C4-2B (cell line): ENCODE data around the gene IFNGR1.

ENCODE experiments used
- ZFX ChIP-seq: fragments of 450-650 bp; IDR thresholded peaks from 2 replicates; pipeline ENCODE4 v1.6.1; 2017
- TF ChIP-seq, protein P1 (sequence below): fragments of 450-650 bp; conservative IDR thresholded peaks from 2 replicates; pipeline ENCODE4 v1.5.1; 2017; ENCODE audit warnings: mild to moderate bottlenecking

GRCh38 chr6:137201006-137201405 lies 18.2 kb downstream of the IFNGR1 start:
- TF ChIP-seq, protein P1, sequence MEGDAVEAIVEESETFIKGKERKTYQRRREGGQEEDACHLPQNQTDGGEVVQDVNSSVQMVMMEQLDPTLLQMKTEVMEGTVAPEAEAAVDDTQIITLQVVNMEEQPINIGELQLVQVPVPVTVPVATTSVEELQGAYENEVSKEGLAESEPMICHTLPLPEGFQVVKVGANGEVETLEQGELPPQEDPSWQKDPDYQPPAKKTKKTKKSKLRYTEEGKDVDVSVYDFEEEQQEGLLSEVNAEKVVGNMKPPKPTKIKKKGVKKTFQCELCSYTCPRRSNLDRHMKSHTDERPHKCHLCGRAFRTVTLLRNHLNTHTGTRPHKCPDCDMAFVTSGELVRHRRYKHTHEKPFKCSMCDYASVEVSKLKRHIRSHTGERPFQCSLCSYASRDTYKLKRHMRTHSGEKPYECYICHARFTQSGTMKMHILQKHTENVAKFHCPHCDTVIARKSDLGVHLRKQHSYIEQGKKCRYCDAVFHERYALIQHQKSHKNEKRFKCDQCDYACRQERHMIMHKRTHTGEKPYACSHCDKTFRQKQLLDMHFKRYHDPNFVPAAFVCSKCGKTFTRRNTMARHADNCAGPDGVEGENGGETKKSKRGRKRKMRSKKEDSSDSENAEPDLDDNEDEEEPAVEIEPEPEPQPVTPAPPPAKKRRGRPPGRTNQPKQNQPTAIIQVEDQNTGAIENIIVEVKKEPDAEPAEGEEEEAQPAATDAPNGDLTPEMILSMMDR, result no peak
- no peak for TF ChIP-seq ZFX
